Kidney capillary endothelial cell (primary cell): ENCODE measurements around the gene MTREX.

Experiments
- DNase-seq: peaks from one replicate; pipeline ENCODE4 v3.0.0-alpha.2; 2018; ENCODE audit warnings: low spot score

Gene MTREX

GRCh38 chr5:55324815-55325418 is 17.1 kb downstream of the MTREX start:
- peak; percentile 55 for DNase-seq

- no peak for DNase-seq
Measured at GRCh38 chr5:55325621-55326020, 17.8 kb downstream of the MTREX start.

GRCh38 chr5:55327281-55327680 is 19.5 kb downstream of the MTREX start:
- no peak for DNase-seq

- DNase-seq: no peak
Measured at GRCh38 chr5:55331321-55331720, 23.5 kb downstream of the MTREX start.

- no peak for DNase-seq
Measured at GRCh38 chr5:55333017-55333416, 25.2 kb downstream of the MTREX start.

GRCh38 chr5:55333811-55334210 is 26.0 kb downstream of the MTREX start:
- no peak for DNase-seq

GRCh38 chr5:55338092-55338613 is 30.4 kb downstream of the MTREX start:
- no peak for DNase-seq

GRCh38 chr5:55338810-55339243 is 31.0 kb downstream of the MTREX start:
- DNase-seq: no peak

- no peak for DNase-seq
Measured at GRCh38 chr5:55343107-55343506, 35.3 kb downstream of the MTREX start.

- DNase-seq: no peak
Measured at GRCh38 chr5:55343609-55344008, 35.8 kb downstream of the MTREX start.

- peak; percentile 55 for DNase-seq
Measured at GRCh38 chr5:55344392-55344992, 36.7 kb downstream of the MTREX start.

GRCh38 chr5:55345327-55345726 is 37.5 kb downstream of the MTREX start:
- DNase-seq: no peak

GRCh38 chr5:55347786-55348185 is 40.0 kb downstream of the MTREX start:
- DNase-seq: no peak

- DNase-seq: no peak
Measured at GRCh38 chr5:55350754-55351153, 43.0 kb downstream of the MTREX start.

GRCh38 chr5:55356896-55357295 is 49.1 kb downstream of the MTREX start:
- no peak for DNase-seq

GRCh38 chr5:55360190-55360589 is 52.4 kb downstream of the MTREX start:
- DNase-seq: no peak

GRCh38 chr5:55363856-55364255 is 56.1 kb downstream of the MTREX start:
- no peak for DNase-seq

GRCh38 chr5:55364537-55365055 is 56.8 kb downstream of the MTREX start:
- DNase-seq: no peak

GRCh38 chr5:55370291-55370925 is 62.6 kb downstream of the MTREX start:
- DNase-seq: no peak

GRCh38 chr5:55371145-55371544 is 63.4 kb downstream of the MTREX start:
- no peak for DNase-seq

- no peak for DNase-seq
Measured at GRCh38 chr5:55372130-55372925, 64.5 kb downstream of the MTREX start.

GRCh38 chr5:55377810-55378209 is 70.0 kb downstream of the MTREX start:
- DNase-seq: no peak
